K562 (cell line): ENCODE results near the gene ALS2CL. TPM values are rescaled to one million over a fixed set of nuclear protein-coding genes. Genes with fewer than 3 reads are reported as not detected.
A peak's percentile ranks its signal among the peaks of the same experiment; 100 is the strongest.

Experiments used
- ATAC-seq: fragments of 200-7000 bp; cut with Tn5 transposase; 3 replicates; pipeline ENCODE4 v1.9.1; 2020; ENCODE audit warnings: moderate library complexity
- BruUV-seq: library from RNA; stranded (reverse); fragments of 400-500 nt; replicated peaks from 2 replicates; lab custom pipeline; 2021; lab: Mats Ljungman, UMichigan
- CTCF ChIA-PET: fragments of 300-600 bp; formaldehyde crosslinking; extraction: SDS; loops from one replicate; lab custom pipeline; 2021; ENCODE audit warnings: low intra/inter-chr PET ratio; lab: Yijun Ruan, JAX
- POLR2A ChIA-PET: fragments of 300-600, 350-650 bp; sonication (Branson Sonifier 250); formaldehyde crosslinking; extraction: SDS; loops from one replicate; lab custom pipeline; 2021; ENCODE audit warnings: antibody characterized with exemption, inconsistent platforms; lab: Yijun Ruan, JAX
- DNase-seq, 4 experiments: peaks; one replicate each; pipeline versions ENCODE4 v3.0.0 to v3.0.0-alpha.2; 2011 to 2018; ENCODE audit warnings: low spot score in 3 of 4, mixed read lengths in 3 of 4; ENCODE audit errors: extremely low read depth in 1 of 4
- FAIRE-seq: peaks from 2 replicates; lab custom pipeline; 2011; peaks lifted over from hg19 to GRCh38; lab: Jason Lieb, UNC
- H2AFZ ChIP-seq: 2 replicates; pipeline ENCODE4 v1.6.0; 2011; ENCODE audit warnings: low read depth, low read length, control low read depth, inconsistent platforms
- H3K27ac ChIP-seq: fragments of 200-600 bp; 3 replicates; pipeline ENCODE4 v1.8.0; 2011; ENCODE audit warnings: low read depth, mild to moderate bottlenecking, control low read depth, inconsistent platforms, low read length, moderate library complexity, mixed read lengths; ENCODE audit errors: extremely low read depth
- H3K27me3 ChIP-seq, 2 experiments: fragments of 300-600 bp in 1 of 2; 2 replicates in 1 of 2; 3 replicates in 1 of 2; pipeline versions ENCODE4 v1.6.0 to v1.8.0; 2011; ENCODE audit warnings: inconsistent platforms in 2 of 2, low read length in 2 of 2, mild to moderate bottlenecking in 1 of 2, mixed read lengths in 1 of 2, moderate library complexity in 1 of 2; ENCODE audit not compliant: control insufficient read depth in 2 of 2, insufficient read depth in 2 of 2
- H3K36me3 ChIP-seq: fragments of 300-600 bp; 3 replicates; pipeline ENCODE4 v1.8.0; 2011; ENCODE audit warnings: mild to moderate bottlenecking, low read length, inconsistent platforms; ENCODE audit not compliant: control insufficient read depth, insufficient read depth
- H3K4me1 ChIP-seq, 2 experiments: fragments of 200-600 bp in 1 of 2; replicated peaks in 1 of 2; 2 replicates in 1 of 2; 3 replicates in 1 of 2; pipeline versions ENCODE4 v1.5.1 to v1.8.0; 2011; ENCODE audit warnings: inconsistent platforms in 2 of 2, low read length in 2 of 2, mild to moderate bottlenecking in 1 of 2, mixed read lengths in 1 of 2, moderate library complexity in 1 of 2; ENCODE audit not compliant: control insufficient read depth in 2 of 2, insufficient read depth in 2 of 2
- H3K4me2 ChIP-seq: 2 replicates; pipeline ENCODE4 v1.6.1; 2011; ENCODE audit warnings: low read length, control low read depth, inconsistent platforms, mixed read lengths; ENCODE audit not compliant: insufficient read depth
- H3K4me3 ChIP-seq: fragments of 200-600 bp; sonication (generic), shearing (Covaris generic); 2 replicates; pipeline ENCODE4 v1.5.1; 2016; ENCODE audit warnings: control low read depth, inconsistent platforms
- H3K79me2 ChIP-seq: fragments of 200-600 bp; 3 replicates; pipeline ENCODE4 v1.8.0; 2011; ENCODE audit warnings: low read length, inconsistent platforms; ENCODE audit not compliant: control insufficient read depth, insufficient read depth
- H3K9ac ChIP-seq, 2 experiments: 2 replicates each; pipeline versions ENCODE4 v1.6.0 to v1.6.1; 2011; ENCODE audit warnings: low read depth in 2 of 2, low read length in 2 of 2, control low read depth in 1 of 2, inconsistent platforms in 1 of 2, mild to moderate bottlenecking in 1 of 2, mixed read lengths in 1 of 2; ENCODE audit not compliant: insufficient read depth in 1 of 2
- H3K9me1 ChIP-seq: one replicate; pipeline ENCODE4 v1.6.0; 2011; ENCODE audit warnings: inconsistent platforms, mild to moderate bottlenecking, low read length, moderate library complexity; ENCODE audit not compliant: control insufficient read depth, insufficient read depth
- H3K9me3 ChIP-seq: replicated peaks from 2 replicates; pipeline ENCODE4 v1.5.1; 2011; ENCODE audit warnings: low read depth, low read length, inconsistent platforms; ENCODE audit not compliant: control insufficient read depth, insufficient read depth
- H4K20me1 ChIP-seq: replicated peaks from 2 replicates; pipeline ENCODE4 v1.6.1; 2011; ENCODE audit warnings: low read length, inconsistent platforms, mixed read lengths; ENCODE audit not compliant: control insufficient read depth, insufficient read depth
- ARNT ChIP-seq, 2 experiments: fragments of 450-650 bp; IDR thresholded peaks; 2 replicates each; pipeline ENCODE4 v1.6.1; 2016; ENCODE audit warnings: mild to moderate bottlenecking in 1 of 2
- CBX5 ChIP-seq: IDR thresholded peaks from 2 replicates; pipeline ENCODE4 v1.6.1; 2014; ENCODE audit warnings: low read depth, borderline replicate concordance
- CXXC5 ChIP-seq: fragments of 250-450 bp; sonication (Bioruptor Pico); IDR thresholded peaks from 2 replicates; pipeline ENCODE4 v1.8.0; 2022; ENCODE audit warnings: inconsistent platforms, mild to moderate bottlenecking, moderate library complexity
- ETV6 ChIP-seq, 3 experiments: fragments of 150-350 bp in 1 of 3; sonication (generic) in 1 of 3; formaldehyde crosslinking in 1 of 3; IDR thresholded peaks; 2 replicates each; pipeline versions ENCODE4 v1.6.1 to v1.8.0; 2014 to 2022; ENCODE audit warnings: borderline replicate concordance in 2 of 3, low read depth in 2 of 3, antibody characterized with exemption in 1 of 3, low read length in 1 of 3, mild to moderate bottlenecking in 1 of 3, missing genetic modification reagents in 1 of 3
- FOXP1 ChIP-seq: sonication (generic); formaldehyde crosslinking; IDR thresholded peaks from 2 replicates; pipeline ENCODE4 v1.8.0; 2022; ENCODE audit warnings: mild to moderate bottlenecking, missing genetic modification reagents
- HNRNPL ChIP-seq: fragments of 200-400 bp; formaldehyde crosslinking; IDR thresholded peaks from 2 replicates; pipeline ENCODE4 v1.6.1; 2017; ENCODE audit warnings: low read depth, mild to moderate bottlenecking, low read length
- KDM2B ChIP-seq: fragments of 250-450 bp; sonication (Bioruptor Pico); IDR thresholded peaks from 2 replicates; pipeline ENCODE4 v1.8.0; 2021; ENCODE audit warnings: mild to moderate bottlenecking, moderate library complexity
- MTA2 ChIP-seq: fragments of 450-650 bp; IDR thresholded peaks from 2 replicates; pipeline ENCODE4 v1.6.1; 2016; ENCODE audit warnings: low read depth
- NFXL1 ChIP-seq: fragments of 450-650 bp; formaldehyde crosslinking; IDR thresholded peaks from 2 replicates; pipeline ENCODE4 v1.4.0; 2021; ENCODE audit warnings: mild to moderate bottlenecking
- NFYB ChIP-seq: IDR thresholded peaks from 2 replicates; pipeline ENCODE4 v1.6.1; 2011; ENCODE audit warnings: mild to moderate bottlenecking, moderate library complexity; ENCODE audit not compliant: insufficient read length; ENCODE audit errors: extremely low read depth
- OTX1 ChIP-seq: fragments of 450-650 bp; formaldehyde crosslinking; IDR thresholded peaks from 2 replicates; pipeline ENCODE4 v1.4.0; 2022; ENCODE audit warnings: mild to moderate bottlenecking
- POU5F1 ChIP-seq: fragments of 150-350 bp; IDR thresholded peaks from 2 replicates; pipeline ENCODE4 v1.6.1; 2014; ENCODE audit warnings: borderline replicate concordance, low read length, low read depth, mild to moderate bottlenecking; ENCODE audit not compliant: partially characterized antibody
- SMARCA4 ChIP-seq: fragments of 450-650 bp; IDR thresholded peaks from 2 replicates; pipeline ENCODE4 v1.6.1; 2016
- SMC3 ChIP-seq: conservative IDR thresholded peaks from 2 replicates; pipeline ENCODE4 v1.6.1; 2011; ENCODE audit warnings: low read depth, low read length, improper control_type of control experiment; ENCODE audit not compliant: insufficient read depth
- TCF3 ChIP-seq: sonication (generic); formaldehyde crosslinking; IDR thresholded peaks from 2 replicates; pipeline ENCODE4 v1.4.0; 2020; ENCODE audit warnings: mild to moderate bottlenecking, missing genetic modification reagents
- ZBTB12 ChIP-seq: fragments of 250-450 bp; sonication (Bioruptor Pico); IDR thresholded peaks from 2 replicates; pipeline ENCODE4 v1.4.0; 2020
- ZNF224 ChIP-seq: sonication (generic); formaldehyde crosslinking; IDR thresholded peaks from 2 replicates; pipeline ENCODE4 v1.8.0; 2022; ENCODE audit warnings: mild to moderate bottlenecking, missing genetic modification reagents
- WGBS: fragments of 100-300 bp; shearing (Covaris generic); methylation state at CpG from one replicate; pipeline ENCODE4 v1.1.6; 2016; ENCODE audit warnings: low coverage, mixed read lengths; ENCODE audit not compliant: insufficient coverage; ENCODE audit errors: missing lambda C conversion rate; 5-methylcytosine and 5-hydroxymethylcytosine counted together
- in situ Hi-C: fragments of 300-500 bp; cut with MboI; formaldehyde crosslinking; loops from 4 replicates; pipeline ENCODE4 v1.15.0; 2018; ENCODE audit warnings: inconsistent platforms, mixed read lengths
- intact Hi-C: fragments of 100-400 bp; cut with micrococcal nuclease; formaldehyde crosslinking; loops from 2 replicates; pipeline ENCODE4 v1.14.2; 2022
- polyA plus RNA-seq, 8 experiments: library from polyadenylated mRNA; depleted of rRNA in 4 of 8; stranded (reverse) in 5 of 8; unstranded in 3 of 8; fragments of >200 nt; fragmentation: Nextera tagmentation in 2 of 8; fragmentation: Illumina TruSeq in 1 of 8; extraction: Ambion mirVana in 2 of 8; extraction: Trizol in 1 of 8; gene quantifications; 2 replicates each; pipeline versions ENCODE4 v1.2.1 to v1.2.3, GENCODE V29; 2011 to 2014; ENCODE audit warnings: inconsistent platforms in 1 of 8, missing spikeins in 1 of 8
- total RNA-seq, 7 experiments: library from RNA; depleted of rRNA in 6 of 7; stranded (reverse); fragments of >200 nt in 6 of 7; fragmentation: Illumina TruSeq in 2 of 7; extraction: Trizol in 2 of 7; gene quantifications; 2 replicates each; pipeline versions ENCODE4 v1.2.1 to v1.2.3, GENCODE V29; 2011 to 2021; ENCODE audit warnings: low replicate concordance in 1 of 7

The ALS2CL gene
- total and polyA plus RNA-seq, 9 of the 15 experiments (the other 6 are each of a cell fraction or from before 2014, with no cell fraction given) = 0.03 to 0.13 (median 0.05) TPM; not detected in 3

- ATAC-seq = no peak
- no peak for FAIRE-seq
- TF ChIP-seq ETV6 (IDR thresholded peaks at IDR 0.05; ENCODE audit: borderline replicate concordance in 1 of 2, low read depth in 2 of 2, low read length in 1 of 2) (no peak), ETV6 (CRISPR knock-in tag; IDR thresholded peaks at IDR 0.05; ENCODE audit: borderline replicate concordance) (no peak), MTA2 (no peak), CBX5 (no peak)
- intact Hi-C loops (no loop called here), in situ Hi-C loops (no loop called here)
- Histone ChIP-seq H3K36me3 (no peaks in the 10 kb centered on the region), H3K9ac (no peak overlapping the region), H3K9me3 (0 out of 2 replicates have a peak, but pooled peaks cover 3% of the 10 kb centered on the region), H2AFZ (no peak overlapping the region), H3K9me1 (no peaks in the 10 kb centered on the region), H3K79me2 (no peaks in the 10 kb centered on the region), H4K20me1 (no peaks in the 10 kb centered on the region), H3K4me2 (no peak overlapping the region), H3K27ac (no peak overlapping the region), H3K4me1 (no peaks in the 10 kb centered on the region), H3K4me3 (no peak overlapping the region), H3K27me3 (peaks cover 0 to 7% of the 10 kb centered on the region in 2 experiments; a peak in 2 of 5 replicates)
- POLR2A ChIA-PET = interaction anchor here (1.2 kb wide), 1 partner anchor 10 kb away, joined by 3 read pairs; no protein-coding TSS in a partner anchor
- no TSS peak for BruUV-seq
- WGBS = 0% methylated on average over 1 of the region's 1 CpG
- CTCF ChIA-PET = no interaction called here
- DNase-seq = no peak
These were observed 49.8 kb downstream of the ALS2CL start for GRCh38 chr3:46643701-46644100.

- 2% methylated on average over 6 of the region's 6 CpGs for WGBS
- Histone ChIP-seq H3K9me1 (no peaks in the 10 kb centered on the region), H4K20me1 (no peaks in the 10 kb centered on the region), H3K36me3 (no peaks in the 10 kb centered on the region), H3K27me3 (peaks cover 0 to 7% of the 10 kb centered on the region in 2 experiments; a peak in 2 of 5 replicates), H3K27ac (no peak overlapping the region), H3K79me2 (no peaks in the 10 kb centered on the region), H3K4me1 (no peaks in the 10 kb centered on the region), H3K4me2 (no peak overlapping the region), H3K4me3 (no peak overlapping the region), H3K9me3 (0 out of 2 replicates have a peak, but pooled peaks cover 3% of the 10 kb centered on the region), H3K9ac (no peak overlapping the region), H2AFZ (no peak overlapping the region)
- intact Hi-C loops (no loop called here), in situ Hi-C loops (no loop called here)
- ATAC-seq = peak; percentile 79
- FAIRE-seq = peak; percentile 15
- CTCF ChIA-PET = no interaction called here
- peak in 1 of 4 experiments; percentile 32 for DNase-seq
- no TSS peak for BruUV-seq
- POLR2A ChIA-PET = no interaction called here
- TF ChIP-seq NFYB (no peak), SMARCA4 (peak; percentile 34; the same call in 1 of the 2 replicates), TCF3 (CRISPR knock-in tag) (peak; percentile 48; the same call in 1 of the 2 replicates), ZNF224 (CRISPR knock-in tag) (no peak), CXXC5 (CRISPR knock-in tag) (peak; percentile 45; the same call in 1 of the 2 replicates), NFXL1 (CRISPR knock-in tag) (no peak), HNRNPL (no peak), ARNT (IDR thresholded peaks at IDR 0.05) (no peak), OTX1 (CRISPR knock-in tag) (no peak), POU5F1 (no peak), KDM2B (CRISPR knock-in tag) (no peak), ZBTB12 (CRISPR knock-in tag) (no peak), FOXP1 (CRISPR knock-in tag) (no peak), SMC3 (no peak)
These were observed 50.5 kb downstream of the ALS2CL start for GRCh38 chr3:46642971-46643370.
